Astrocyte of the cerebellum (primary cell): ENCODE data around the gene MRPL27.
"Not testable (repeated sequence)": the region's sequence is repeated elsewhere in the genome, so short reads cannot be mapped to it uniquely, and the experiment has no call there.

ENCODE experiments used
- DNase-seq: peaks from one replicate; pipeline ENCODE4 v3.0.0-alpha.2; 2011; ENCODE audit warnings: low read depth
- H3K4me3 ChIP-seq: 2 replicates; pipeline ENCODE4 v1.5.1; 2011; ENCODE audit warnings: mild to moderate bottlenecking, low read depth, low read length, moderate library complexity
- CTCF ChIP-seq: IDR thresholded peaks from 2 replicates; pipeline ENCODE4 v1.5.1; 2012; ENCODE audit warnings: low read length, low read depth, moderate library complexity, mild to moderate bottlenecking; ENCODE audit errors: missing control alignments
- in situ Hi-C: cut with HindIII; loops from 2 replicates; pipeline ENCODE4 v1.10.0; 2017; ENCODE audit warnings: low sequenced_read_pairs

Gene MRPL27

GRCh38 chr17:50338645-50339044, 34.3 kb downstream of the MRPL27 start:
- H3K4me3 ChIP-seq = no peak overlapping the region
- no peak for TF ChIP-seq CTCF
- in situ Hi-C loops = no loop called here
- no peak for DNase-seq

GRCh38 chr17:50337956-50338355, 35.0 kb downstream of the MRPL27 start:
- TF ChIP-seq CTCF = no peak
- in situ Hi-C loops = no loop called here
- no peak overlapping the region for H3K4me3 ChIP-seq
- DNase-seq = no peak

GRCh38 chr17:50333291-50334057, 39.5 kb downstream of the MRPL27 start:
- in situ Hi-C loops, DNase-seq, H3K4me3 ChIP-seq: not testable (repeated sequence)

GRCh38 chr17:50332196-50332595, 40.8 kb downstream of the MRPL27 start:
- no peak for DNase-seq
- in situ Hi-C loops = no loop called here
- no peak overlapping the region for H3K4me3 ChIP-seq
- TF ChIP-seq CTCF = no peak

GRCh38 chr17:50331085-50331791, 41.7 kb downstream of the MRPL27 start:
- peak; percentile 98 for DNase-seq
- no peak overlapping the region for H3K4me3 ChIP-seq
- in situ Hi-C loops = no loop called here
- no peak for TF ChIP-seq CTCF

- no peak for TF ChIP-seq CTCF
- H3K4me3 ChIP-seq = no peak overlapping the region
- in situ Hi-C loops = no loop called here
- DNase-seq = no peak
Observed at GRCh38 chr17:50330151-50330775, 42.7 kb downstream of the MRPL27 start.

- DNase-seq = no peak
- in situ Hi-C loops = no loop called here
- H3K4me3 ChIP-seq = no peak overlapping the region
- TF ChIP-seq CTCF = no peak
Observed at GRCh38 chr17:50329716-50330115, 43.3 kb downstream of the MRPL27 start.
